ENCODE data around the gene PPM1F. TPM values are rescaled to one million over a fixed set of nuclear protein-coding genes. Genes with fewer than 3 reads are reported as not detected.

PPM1F gene
- polyA plus RNA-seq, 1 donor from 2014 or later = 28.3 TPM

GRCh38 chr22:21945453-21946261 is 7.0 kb downstream of the PPM1F start:
- Histone ChIP-seq H3F3A (ENCODE audit: insufficient read depth, low read length, poor library complexity, severe bottlenecking) (no peaks in the 10 kb centered on the region), H3K27ac (ENCODE audit: low read length) (no peak overlapping the region), H3K79me2 (replicated peaks; ENCODE audit: insufficient read depth, low read length) (no peaks in the 10 kb centered on the region), H4K20me1 (ENCODE audit: insufficient read depth) (no peaks in the 10 kb centered on the region), H3K9me3 (ENCODE audit: low read length) (no peaks in the 10 kb centered on the region), H2AFZ (ENCODE audit: low read depth, low read length) (no peak overlapping the region), H3K4me2 (ENCODE audit: low read length) (no peak overlapping the region), H3K27me3 (ENCODE audit: insufficient read depth, low read depth, low read length) (no peaks in the 10 kb centered on the region), H3K9ac (ENCODE audit: low read length) (no peak overlapping the region), H3K4me3 (ENCODE audit: low read length) (no peak overlapping the region), H3K36me3 (ENCODE audit: insufficient read depth, low read length) (no peaks in the 10 kb centered on the region), H3K9me2 (ENCODE audit: insufficient read depth, low read length) (no peaks in the 10 kb centered on the region)
- TF ChIP-seq POLR2AphosphoS5 (IDR thresholded peaks at IDR 0.05) = no peak
- no peak for TF ChIP-seq REST (IDR thresholded peaks at IDR 0.05; ENCODE audit: borderline replicate concordance)
- no peak for TF ChIP-seq SMC3 (conservative IDR thresholded peaks at IDR 0.05; ENCODE audit: poor library complexity)
- no peak for TF ChIP-seq EZH2 (IDR thresholded peaks at IDR 0.05; ENCODE audit: borderline replicate concordance, insufficient read depth, low read length, poor library complexity, severe bottlenecking)
- TF ChIP-seq, protein P1, sequence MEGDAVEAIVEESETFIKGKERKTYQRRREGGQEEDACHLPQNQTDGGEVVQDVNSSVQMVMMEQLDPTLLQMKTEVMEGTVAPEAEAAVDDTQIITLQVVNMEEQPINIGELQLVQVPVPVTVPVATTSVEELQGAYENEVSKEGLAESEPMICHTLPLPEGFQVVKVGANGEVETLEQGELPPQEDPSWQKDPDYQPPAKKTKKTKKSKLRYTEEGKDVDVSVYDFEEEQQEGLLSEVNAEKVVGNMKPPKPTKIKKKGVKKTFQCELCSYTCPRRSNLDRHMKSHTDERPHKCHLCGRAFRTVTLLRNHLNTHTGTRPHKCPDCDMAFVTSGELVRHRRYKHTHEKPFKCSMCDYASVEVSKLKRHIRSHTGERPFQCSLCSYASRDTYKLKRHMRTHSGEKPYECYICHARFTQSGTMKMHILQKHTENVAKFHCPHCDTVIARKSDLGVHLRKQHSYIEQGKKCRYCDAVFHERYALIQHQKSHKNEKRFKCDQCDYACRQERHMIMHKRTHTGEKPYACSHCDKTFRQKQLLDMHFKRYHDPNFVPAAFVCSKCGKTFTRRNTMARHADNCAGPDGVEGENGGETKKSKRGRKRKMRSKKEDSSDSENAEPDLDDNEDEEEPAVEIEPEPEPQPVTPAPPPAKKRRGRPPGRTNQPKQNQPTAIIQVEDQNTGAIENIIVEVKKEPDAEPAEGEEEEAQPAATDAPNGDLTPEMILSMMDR (IDR thresholded peaks at IDR 0.05; ENCODE audit: poor library complexity, severe bottlenecking) = no peak
- TF ChIP-seq MXI1 (conservative IDR thresholded peaks at IDR 0.05; ENCODE audit: poor library complexity, severe bottlenecking) = no peak
- TF ChIP-seq EP300 (conservative IDR thresholded peaks at IDR 0.05; ENCODE audit: poor library complexity, severe bottlenecking) = no peak
- TF ChIP-seq TAF1 (IDR thresholded peaks at IDR 0.05; ENCODE audit: low read depth) = no peak
- no peak for TF ChIP-seq RAD21 (conservative IDR thresholded peaks at IDR 0.05)

- no peaks in the 10 kb centered on the region for H3F3A ChIP-seq (ENCODE audit: insufficient read depth, low read length, poor library complexity, severe bottlenecking)
- no peaks in the 10 kb centered on the region for H4K20me1 ChIP-seq (ENCODE audit: insufficient read depth)
- H3K27ac ChIP-seq (ENCODE audit: low read length) = no peak overlapping the region
- H3K79me2 ChIP-seq (replicated peaks; ENCODE audit: insufficient read depth, low read length) = no peaks in the 10 kb centered on the region
- H3K9ac ChIP-seq (ENCODE audit: low read length) = no peak overlapping the region
- no peaks in the 10 kb centered on the region for H3K9me3 ChIP-seq (ENCODE audit: low read length)
- H3K27me3 ChIP-seq (ENCODE audit: insufficient read depth, low read depth, low read length) = no peaks in the 10 kb centered on the region
- H3K4me2 ChIP-seq (ENCODE audit: low read length) = no peak overlapping the region
- no peaks in the 10 kb centered on the region for H3K36me3 ChIP-seq (ENCODE audit: insufficient read depth, low read length)
- no peak for TF ChIP-seq MXI1 (conservative IDR thresholded peaks at IDR 0.05; ENCODE audit: poor library complexity, severe bottlenecking)
- no peak for TF ChIP-seq TAF1 (IDR thresholded peaks at IDR 0.05; ENCODE audit: low read depth)
- no peak for TF ChIP-seq EP300 (conservative IDR thresholded peaks at IDR 0.05; ENCODE audit: poor library complexity, severe bottlenecking)
- TF ChIP-seq REST (IDR thresholded peaks at IDR 0.05; ENCODE audit: borderline replicate concordance) = no peak
- TF ChIP-seq EZH2 (IDR thresholded peaks at IDR 0.05; ENCODE audit: borderline replicate concordance, insufficient read depth, low read length, poor library complexity, severe bottlenecking) = no peak
- no peak for TF ChIP-seq POLR2AphosphoS5 (IDR thresholded peaks at IDR 0.05)
- TF ChIP-seq, protein P1 (IDR thresholded peaks at IDR 0.05; ENCODE audit: poor library complexity, severe bottlenecking) = no peak
- no peak for TF ChIP-seq RAD21 (conservative IDR thresholded peaks at IDR 0.05)
- no peak for TF ChIP-seq SMC3 (conservative IDR thresholded peaks at IDR 0.05; ENCODE audit: poor library complexity)
- H3K4me3 ChIP-seq (ENCODE audit: low read length) = no peak overlapping the region
- H2AFZ ChIP-seq (ENCODE audit: low read depth, low read length) = no peak overlapping the region
- H3K9me2 ChIP-seq (ENCODE audit: insufficient read depth, low read length) = no peaks in the 10 kb centered on the region
These were observed 7.8 kb downstream of the PPM1F start for GRCh38 chr22:21944871-21945270.

All from neural cell (in vitro differentiated cells).